Neural cell (in vitro differentiated cells): ENCODE data around the gene MAD2L1BP.

ENCODE experiments used
- CTCF ChIP-seq: fragments of 450-650 bp; IDR thresholded peaks from 2 replicates; pipeline ENCODE4 v1.5.1; 2014; ENCODE audit warnings: antibody characterized with exemption, mild to moderate bottlenecking, moderate library complexity; ENCODE audit not compliant: poor library complexity, severe bottlenecking
- EP300 ChIP-seq: fragments of 450-650 bp; conservative IDR thresholded peaks from 2 replicates; pipeline ENCODE4 v1.6.1; 2014; ENCODE audit warnings: antibody characterized with exemption, mild to moderate bottlenecking, moderate library complexity; ENCODE audit not compliant: poor library complexity, severe bottlenecking
- EZH2 ChIP-seq: fragments of 200-600, 300-800 bp; shearing (Covaris generic), sonication (generic); IDR thresholded peaks from 2 replicates; pipeline ENCODE4 v1.6.1; 2014; ENCODE audit warnings: antibody characterized with exemption, low read length, borderline replicate concordance, mild to moderate bottlenecking; ENCODE audit not compliant: insufficient read depth, poor library complexity, severe bottlenecking
- POLR2AphosphoS5 ChIP-seq: IDR thresholded peaks from 2 replicates; pipeline ENCODE4 v1.6.1; 2012
- RAD21 ChIP-seq: fragments of 450-650 bp; conservative IDR thresholded peaks from 2 replicates; pipeline ENCODE4 v1.6.1; 2014; ENCODE audit warnings: antibody characterized with exemption, mild to moderate bottlenecking, moderate library complexity
- REST ChIP-seq: IDR thresholded peaks from 2 replicates; pipeline ENCODE4 v1.6.1; 2012; ENCODE audit warnings: borderline replicate concordance
- SMC3 ChIP-seq: fragments of 450-650 bp; conservative IDR thresholded peaks from 2 replicates; pipeline ENCODE4 v1.6.1; 2014; ENCODE audit warnings: antibody characterized with exemption, mild to moderate bottlenecking, moderate library complexity; ENCODE audit not compliant: poor library complexity
- TAF1 ChIP-seq: IDR thresholded peaks from 2 replicates; pipeline ENCODE4 v1.6.1; 2012; ENCODE audit warnings: low read depth

- no peak for TF ChIP-seq CTCF
- no peak for TF ChIP-seq EP300
- TF ChIP-seq POLR2AphosphoS5, result no peak
- no peak for TF ChIP-seq SMC3
- no peak for TF ChIP-seq REST
- TF ChIP-seq EZH2, result no peak
- TF ChIP-seq TAF1, result no peak
- TF ChIP-seq RAD21, result no peak
Measured at GRCh38 chr6:43644940-43645612, 9.4 kb downstream of the MAD2L1BP start, which contains the start of gene RSPH9.
